ENCODE results near the gene DCTN5.

The DCTN5 gene

GRCh38 chr16:23595951-23596720, 45.1 kb upstream of the DCTN5 start, which contains the start of gene NDUFAB1:
TSS of gene NDUFAB1 (minus strand) at chr16:23596316. CDS start at chr16:23596290, 26 bp downstream.
- Histone ChIP-seq H2BK12ac (ENCODE audit: low read length in 2 of 2) (no peak within 1 kb of the TSS), H4K91ac (ENCODE audit: low read length) (peak within 1 kb of the TSS; percentile 75), H3K27me3 (ENCODE audit: control insufficient read depth in 1 of 2, insufficient read depth in 1 of 2, low read length in 2 of 2) (no peaks in the 10 kb centered on the region), H2BK5ac (ENCODE audit: low read depth, low read length, poor library complexity, severe bottlenecking) (peak within 1 kb of the TSS; percentile 67), H3K79me1 (replicated peaks; ENCODE audit: low read length, poor library complexity, severe bottlenecking) (peaks cover 3% of the 10 kb centered on the region), H3K4ac (ENCODE audit: low read depth in 1 of 2, low read length in 2 of 2) (peak within 1 kb of the TSS; percentile 81 to 87), H3K23ac (ENCODE audit: low read length in 2 of 2) (no peak within 1 kb of the TSS), H2AK5ac (ENCODE audit: low read length, severe bottlenecking) (peak within 1 kb of the TSS; percentile 3), H2BK120ac (ENCODE audit: low read depth, low read length) (peak within 1 kb of the TSS; percentile 85), H3K9ac (ENCODE audit: low read length) (peak within 1 kb of the TSS; percentile 98), H3K4me1 (ENCODE audit: control insufficient read depth, insufficient read depth, low read depth, low read length) (peaks cover 7% of the 10 kb centered on the region), H2BK15ac (ENCODE audit: low read depth, poor library complexity, severe bottlenecking) (peak within 1 kb of the TSS; percentile 80), H3K4me3 (ENCODE audit: insufficient read depth in 1 of 2, low read depth in 1 of 2, low read length in 2 of 2) (peak within 1 kb of the TSS; percentile 93 to 100), H3K4me2 (ENCODE audit: low read length, poor library complexity, severe bottlenecking) (peak within 1 kb of the TSS; percentile 94), H3K9me3 (ENCODE audit: control insufficient read depth, low read length) (no peaks in the 10 kb centered on the region), H3K18ac (ENCODE audit: low read depth in 1 of 2, low read length in 2 of 2) (peak within 1 kb of the TSS; percentile 58 to 99), H2AFZ (ENCODE audit: low read depth, low read length) (peak within 1 kb of the TSS; percentile 20), H3K14ac (ENCODE audit: low read length in 2 of 2) (peak within 1 kb of the TSS in 1 of 2 experiments; percentile 47), H4K8ac (ENCODE audit: low read length) (peak within 1 kb of the TSS; percentile 99), H3K27ac (ENCODE audit: low read length, poor library complexity, severe bottlenecking) (no peak within 1 kb of the TSS), H3K36me3 (ENCODE audit: control insufficient read depth in 1 of 2, insufficient read depth in 2 of 2, low read depth in 1 of 2, low read length in 2 of 2) (peaks cover 16 to 28% of the 10 kb centered on the region in 2 experiments)
- peak; percentile 91 for DNase-seq
- WGBS: 1% methylated on average over 65 of the region's 67 CpGs

GRCh38 chr16:23597003-23597756, 44.1 kb upstream of the DCTN5 start:
- Histone ChIP-seq H3K4me3 (ENCODE audit: insufficient read depth in 1 of 2, low read depth in 1 of 2, low read length in 2 of 2) (no peak overlapping the region), H3K4me1 (ENCODE audit: control insufficient read depth, insufficient read depth, low read depth, low read length) (peaks cover 7% of the 10 kb centered on the region), H3K14ac (ENCODE audit: low read length in 2 of 2) (no peak overlapping the region), H3K4me2 (ENCODE audit: low read length, poor library complexity, severe bottlenecking) (no peak overlapping the region), H3K36me3 (ENCODE audit: control insufficient read depth in 1 of 2, insufficient read depth in 2 of 2, low read depth in 1 of 2, low read length in 2 of 2) (peaks cover 11 to 26% of the 10 kb centered on the region in 2 experiments), H3K27me3 (ENCODE audit: control insufficient read depth in 1 of 2, insufficient read depth in 1 of 2, low read length in 2 of 2) (no peaks in the 10 kb centered on the region), H4K8ac (ENCODE audit: low read length) (peak overlapping the region; percentile 80), H3K18ac (ENCODE audit: low read depth in 1 of 2, low read length in 2 of 2) (no peak overlapping the region), H4K91ac (ENCODE audit: low read length) (no peak overlapping the region), H3K9ac (ENCODE audit: low read length) (no peak overlapping the region), H3K23ac (ENCODE audit: low read length in 2 of 2) (no peak overlapping the region), H2BK5ac (ENCODE audit: low read depth, low read length, poor library complexity, severe bottlenecking) (no peak overlapping the region), H3K9me3 (ENCODE audit: control insufficient read depth, low read length) (no peaks in the 10 kb centered on the region), H3K4ac (ENCODE audit: low read depth in 1 of 2, low read length in 2 of 2) (no peak overlapping the region), H2AFZ (ENCODE audit: low read depth, low read length) (no peak overlapping the region), H2AK5ac (ENCODE audit: low read length, severe bottlenecking) (peak overlapping the region; percentile 3), H3K27ac (ENCODE audit: low read length, poor library complexity, severe bottlenecking) (no peak overlapping the region), H3K79me1 (replicated peaks; ENCODE audit: low read length, poor library complexity, severe bottlenecking) (no peaks in the 10 kb centered on the region), H2BK12ac (ENCODE audit: low read length in 2 of 2) (no peak overlapping the region), H2BK120ac (ENCODE audit: low read depth, low read length) (no peak overlapping the region), H2BK15ac (ENCODE audit: low read depth, poor library complexity, severe bottlenecking) (no peak overlapping the region)
- 82% methylated on average over 10 of the region's 11 CpGs for WGBS
- no peak for DNase-seq

DNA sequence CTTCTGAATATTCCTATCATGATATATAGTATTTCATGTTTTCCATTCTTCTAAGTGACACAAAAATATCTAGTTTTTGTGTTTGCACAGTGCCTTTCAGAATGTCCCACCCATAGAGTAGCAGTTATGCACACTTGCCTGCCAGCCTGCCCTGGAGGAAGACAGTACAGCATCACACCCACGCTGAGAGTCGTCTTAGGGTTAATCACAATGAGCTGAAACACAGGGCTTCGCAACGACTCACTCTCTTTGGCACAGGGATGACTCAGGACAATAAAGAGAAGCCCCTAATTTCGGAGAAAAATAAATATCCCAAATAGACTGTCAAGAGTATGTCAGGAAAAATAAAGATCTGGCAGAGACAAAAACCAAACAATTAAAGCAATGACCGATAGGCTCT, 33.5 kb upstream of the DCTN5 start:
- Histone ChIP-seq H4K91ac (ENCODE audit: low read length) (no peak overlapping the region), H2BK120ac (ENCODE audit: low read depth, low read length) (no peak overlapping the region), H3K27ac (ENCODE audit: low read length, poor library complexity, severe bottlenecking) (peak overlapping the region; percentile 21), H4K8ac (ENCODE audit: low read length) (peak overlapping the region; percentile 69), H3K18ac (ENCODE audit: low read depth in 1 of 2, low read length in 2 of 2) (no peak overlapping the region), H2BK15ac (ENCODE audit: low read depth, poor library complexity, severe bottlenecking) (no peak overlapping the region), H3K36me3 (ENCODE audit: control insufficient read depth in 1 of 2, insufficient read depth in 2 of 2, low read depth in 1 of 2, low read length in 2 of 2) (peaks cover 23 to 66% of the 10 kb centered on the region in 2 experiments), H3K4me2 (ENCODE audit: low read length, poor library complexity, severe bottlenecking) (no peak overlapping the region), H3K27me3 (ENCODE audit: control insufficient read depth in 1 of 2, insufficient read depth in 1 of 2, low read length in 2 of 2) (no peaks in the 10 kb centered on the region), H2BK5ac (ENCODE audit: low read depth, low read length, poor library complexity, severe bottlenecking) (no peak overlapping the region), H3K9ac (ENCODE audit: low read length) (no peak overlapping the region), H3K4me1 (ENCODE audit: control insufficient read depth, insufficient read depth, low read depth, low read length) (peaks cover 2% of the 10 kb centered on the region), H3K23ac (ENCODE audit: low read length in 2 of 2) (no peak overlapping the region), H2AK5ac (ENCODE audit: low read length, severe bottlenecking) (no peak overlapping the region), H3K4me3 (ENCODE audit: insufficient read depth in 1 of 2, low read depth in 1 of 2, low read length in 2 of 2) (no peak overlapping the region), H3K14ac (ENCODE audit: low read length in 2 of 2) (no peak overlapping the region), H3K9me3 (ENCODE audit: control insufficient read depth, low read length) (no peaks in the 10 kb centered on the region), H2AFZ (ENCODE audit: low read depth, low read length) (no peak overlapping the region), H3K79me1 (replicated peaks; ENCODE audit: low read length, poor library complexity, severe bottlenecking) (peaks cover 4% of the 10 kb centered on the region), H2BK12ac (ENCODE audit: low read length in 2 of 2) (no peak overlapping the region), H3K4ac (ENCODE audit: low read depth in 1 of 2, low read length in 2 of 2) (no peak overlapping the region)
- no peak for DNase-seq
- WGBS: 67% methylated on average over 6 of the region's 6 CpGs

DNA sequence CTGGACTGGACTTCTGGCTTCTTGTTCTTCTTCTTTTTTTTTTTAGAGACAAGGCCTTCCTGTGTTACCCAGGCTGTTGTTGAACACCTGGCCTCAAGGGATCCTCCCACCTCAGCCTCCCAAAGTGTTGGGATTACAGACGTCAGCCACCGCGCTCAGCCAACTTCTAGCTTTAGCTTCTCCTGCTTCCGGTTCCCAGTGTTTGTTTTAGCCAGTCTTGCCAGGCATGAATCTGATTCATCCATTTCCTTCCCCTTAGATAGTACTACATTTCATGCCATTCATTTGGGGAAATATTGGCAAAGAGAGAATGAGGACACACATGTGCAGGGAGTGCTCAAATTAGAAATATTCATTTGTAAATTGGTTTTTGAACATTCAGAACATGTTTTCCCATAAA, 33.1 kb upstream of the DCTN5 start:
- Histone ChIP-seq H3K9ac (ENCODE audit: low read length) (no peak overlapping the region), H2BK15ac (ENCODE audit: low read depth, poor library complexity, severe bottlenecking) (no peak overlapping the region), H3K4me1 (ENCODE audit: control insufficient read depth, insufficient read depth, low read depth, low read length) (peaks cover 2% of the 10 kb centered on the region), H3K36me3 (ENCODE audit: control insufficient read depth in 1 of 2, insufficient read depth in 2 of 2, low read depth in 1 of 2, low read length in 2 of 2) (peaks cover 23 to 66% of the 10 kb centered on the region in 2 experiments), H4K8ac (ENCODE audit: low read length) (no peak overlapping the region), H2AFZ (ENCODE audit: low read depth, low read length) (no peak overlapping the region), H3K23ac (ENCODE audit: low read length in 2 of 2) (no peak overlapping the region), H3K9me3 (ENCODE audit: control insufficient read depth, low read length) (no peaks in the 10 kb centered on the region), H2BK120ac (ENCODE audit: low read depth, low read length) (no peak overlapping the region), H3K4me2 (ENCODE audit: low read length, poor library complexity, severe bottlenecking) (peak overlapping the region; percentile 39), H3K18ac (ENCODE audit: low read depth in 1 of 2, low read length in 2 of 2) (no peak overlapping the region), H2BK5ac (ENCODE audit: low read depth, low read length, poor library complexity, severe bottlenecking) (no peak overlapping the region), H3K14ac (ENCODE audit: low read length in 2 of 2) (no peak overlapping the region), H2AK5ac (ENCODE audit: low read length, severe bottlenecking) (no peak overlapping the region), H3K27ac (ENCODE audit: low read length, poor library complexity, severe bottlenecking) (peak overlapping the region; percentile 21), H3K4me3 (ENCODE audit: insufficient read depth in 1 of 2, low read depth in 1 of 2, low read length in 2 of 2) (no peak overlapping the region), H4K91ac (ENCODE audit: low read length) (no peak overlapping the region), H3K4ac (ENCODE audit: low read depth in 1 of 2, low read length in 2 of 2) (no peak overlapping the region), H3K27me3 (ENCODE audit: control insufficient read depth in 1 of 2, insufficient read depth in 1 of 2, low read length in 2 of 2) (no peaks in the 10 kb centered on the region), H2BK12ac (ENCODE audit: low read length in 2 of 2) (no peak overlapping the region), H3K79me1 (replicated peaks; ENCODE audit: low read length, poor library complexity, severe bottlenecking) (peaks cover 5% of the 10 kb centered on the region)
- peak; percentile 31 for DNase-seq
- 67% methylated on average over 4 of the region's 4 CpGs for WGBS

All from mesenchymal stem cell (in vitro differentiated cells and primary cell).